Measurements from ENCODE around the gene TMEM35A.
A peak's percentile ranks its signal among the peaks of the same experiment; 100 is the strongest.
"Not testable (repeated sequence)": the region's sequence is repeated elsewhere in the genome, so short reads cannot be mapped to it uniquely, and the experiment has no call there.

The TMEM35A gene

DNA sequence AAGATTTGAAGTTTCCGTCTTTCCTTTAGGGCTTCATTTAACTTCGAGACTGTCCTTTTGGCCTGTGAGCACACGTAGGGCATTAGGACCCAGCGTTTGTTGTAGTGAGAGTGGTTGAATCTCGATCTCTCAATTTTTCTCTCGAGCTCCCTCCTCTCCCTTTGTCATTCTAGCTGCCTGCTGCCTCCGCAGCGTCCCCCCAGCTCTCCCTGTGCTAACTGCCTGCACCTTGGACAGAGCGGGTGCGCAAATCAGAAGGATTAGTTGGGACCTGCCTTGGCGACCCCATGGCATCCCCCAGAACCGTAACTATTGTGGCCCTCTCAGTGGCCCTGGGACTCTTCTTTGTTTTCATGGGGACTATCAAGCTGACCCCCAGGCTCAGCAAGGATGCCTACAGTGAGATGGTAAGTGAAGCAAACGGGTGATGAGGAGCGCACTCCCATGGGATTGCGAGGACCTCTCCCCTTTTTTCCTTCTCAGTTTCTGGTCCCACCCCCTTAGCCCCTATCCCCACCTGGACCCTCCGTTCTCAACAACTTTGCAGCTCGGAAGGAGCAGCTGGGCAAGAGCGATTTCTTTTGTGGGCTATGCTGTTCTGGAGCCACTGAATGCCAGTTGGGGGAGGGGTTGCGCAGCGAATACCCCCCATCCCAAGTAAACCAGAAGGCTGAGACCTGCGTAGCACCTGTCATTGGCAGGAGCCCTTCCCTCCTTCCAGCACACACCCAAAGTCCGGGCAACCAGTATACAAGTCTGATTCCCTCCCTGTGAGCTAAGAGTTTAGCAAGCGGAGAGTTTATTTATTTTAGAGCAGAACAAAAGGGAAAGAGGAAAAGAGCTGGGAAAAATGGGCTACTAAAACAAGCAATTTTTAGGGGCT lies at the start of gene TMEM35A:
Gene TMEM35A, plus strand, starts transcription at position 164 of the 883 bp plus-strand sequence. Its CDS starts 124 bp downstream, at position 288.
- no peak for FAIRE-seq

DNA sequence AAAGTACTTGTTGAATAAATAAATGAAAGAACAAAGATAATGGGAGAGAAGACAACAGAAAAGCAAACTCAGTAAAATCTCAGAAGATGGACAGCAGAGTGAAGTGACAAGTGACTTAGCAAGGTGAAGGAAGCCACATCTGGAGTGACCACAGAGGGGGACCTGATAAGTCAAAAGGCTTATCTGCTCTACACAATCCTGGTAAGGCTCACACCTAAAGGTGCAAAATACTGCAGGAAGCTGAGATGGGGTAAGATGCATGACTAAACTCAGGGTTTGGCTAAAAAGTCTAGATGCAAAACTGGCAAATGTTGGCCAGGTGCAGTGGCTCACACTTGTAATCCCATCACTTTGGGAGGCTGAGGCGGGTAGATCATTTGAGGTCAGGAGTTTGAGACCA lies 49.0 kb upstream of the TMEM35A start:
- no peak for FAIRE-seq

DNA sequence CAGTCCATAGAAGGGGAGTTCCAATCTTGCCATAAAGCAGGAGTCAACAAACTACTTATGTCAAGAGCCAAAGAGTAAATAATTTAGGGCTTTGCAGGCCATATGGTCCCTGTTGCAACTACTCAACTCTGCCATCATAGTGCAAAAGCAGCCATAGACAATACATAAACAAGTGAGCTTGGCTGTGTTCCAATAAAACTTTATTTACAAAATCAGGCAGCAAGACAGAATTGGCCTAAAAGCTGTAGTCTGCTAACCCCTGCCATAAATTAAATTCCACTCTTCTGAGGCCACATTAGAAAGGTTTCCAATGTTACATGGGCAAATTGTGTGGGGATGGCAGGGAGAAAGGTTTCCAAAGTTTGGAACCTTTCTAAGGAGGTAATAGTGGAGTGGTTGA lies 41.4 kb upstream of the TMEM35A start:
- no peak for FAIRE-seq

- FAIRE-seq: no peak
Measured at GRCh38 chrX:101040197-101040596, 38.5 kb upstream of the TMEM35A start.

GRCh38 chrX:101051153-101051548 lies 27.5 kb upstream of the TMEM35A start:
- FAIRE-seq: no peak

- FAIRE-seq: no peak
Measured at GRCh38 chrX:101051549-101052302, 27.0 kb upstream of the TMEM35A start, which contains the start of gene TRMT2B. TSS of gene TRMT2B (minus strand) at chrX:101052111. CDS start at chrX:101042289, 9,822 bp downstream.

- FAIRE-seq: not testable (repeated sequence)
Measured at GRCh38 chrX:101056551-101056950, 22.1 kb upstream of the TMEM35A start.

DNA sequence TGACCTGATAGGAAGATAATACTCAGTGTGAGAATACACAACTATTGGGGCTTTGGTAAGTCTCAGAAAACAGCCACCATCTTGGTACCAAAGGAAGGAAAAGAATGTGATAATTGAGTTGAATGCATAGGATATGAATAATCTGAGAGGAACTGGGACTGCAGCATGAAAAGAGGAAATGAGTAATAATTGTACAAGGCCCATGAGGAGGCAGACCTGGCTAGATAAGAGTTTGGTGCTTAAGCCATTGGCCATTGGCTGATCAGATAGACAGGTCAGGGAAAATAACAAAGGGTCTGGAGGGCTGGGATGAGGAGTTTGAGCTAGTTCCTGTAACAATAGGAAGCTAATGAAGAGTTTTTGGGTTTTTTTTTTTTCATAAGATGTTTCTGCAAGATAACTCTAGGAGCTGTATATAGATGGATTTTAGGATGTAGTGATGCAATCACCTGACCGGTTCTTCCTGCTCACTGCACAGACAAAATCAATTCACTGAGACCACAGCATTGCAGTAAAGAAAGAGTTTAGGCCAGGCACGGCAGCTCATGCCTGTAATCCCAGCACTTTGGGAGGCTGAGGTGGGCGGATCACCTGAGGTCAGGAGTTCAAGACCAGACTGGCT lies 21.5 kb upstream of the TMEM35A start:
- FAIRE-seq: no peak

DNA sequence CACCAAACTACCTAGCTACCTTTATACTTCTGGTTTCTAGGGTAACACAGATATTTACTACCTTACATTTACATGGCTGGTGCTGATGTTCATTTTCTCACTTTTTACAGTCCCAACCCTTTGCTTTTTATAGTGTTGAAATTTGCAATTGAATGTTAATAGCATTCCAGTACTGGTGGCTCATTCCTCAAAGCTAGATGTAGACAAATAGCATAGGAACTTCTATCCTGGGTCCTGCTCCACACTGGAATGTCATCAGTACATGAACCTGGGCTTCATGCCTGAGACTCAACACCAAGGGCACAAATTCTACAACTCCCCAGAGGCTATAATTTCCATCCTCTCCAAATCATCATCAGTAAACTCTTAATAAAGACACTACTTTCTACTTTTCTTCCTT lies 16.5 kb upstream of the TMEM35A start:
- FAIRE-seq: no peak

- no peak for FAIRE-seq
Measured at GRCh38 chrX:101071582-101071981, 7.1 kb upstream of the TMEM35A start.

GRCh38 chrX:101079736-101080270 lies 1.1 kb downstream of the TMEM35A start:
- FAIRE-seq: no peak

- FAIRE-seq: no peak
Measured at GRCh38 chrX:101080326-101081124, 1.8 kb downstream of the TMEM35A start.

DNA sequence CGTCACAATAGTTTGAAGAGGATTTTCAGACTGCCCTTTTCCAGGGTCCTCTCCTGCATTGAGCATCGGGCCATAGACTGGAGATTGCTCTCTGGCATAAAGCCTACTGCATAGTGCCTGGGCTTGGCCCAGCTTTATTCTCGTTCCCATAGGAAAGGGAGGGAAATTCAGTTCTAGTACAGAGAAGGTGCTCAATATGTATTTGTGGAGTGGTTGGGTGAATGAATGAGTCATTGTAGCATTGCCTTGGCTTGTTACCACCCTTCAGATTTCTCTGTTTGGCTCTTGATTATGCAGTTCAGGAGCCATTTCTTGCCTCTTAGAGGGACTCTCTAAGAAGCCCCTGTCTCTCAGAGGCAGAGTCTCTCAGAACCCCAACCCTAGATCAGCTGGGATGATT lies 2.6 kb downstream of the TMEM35A start:
- FAIRE-seq: no peak

DNA sequence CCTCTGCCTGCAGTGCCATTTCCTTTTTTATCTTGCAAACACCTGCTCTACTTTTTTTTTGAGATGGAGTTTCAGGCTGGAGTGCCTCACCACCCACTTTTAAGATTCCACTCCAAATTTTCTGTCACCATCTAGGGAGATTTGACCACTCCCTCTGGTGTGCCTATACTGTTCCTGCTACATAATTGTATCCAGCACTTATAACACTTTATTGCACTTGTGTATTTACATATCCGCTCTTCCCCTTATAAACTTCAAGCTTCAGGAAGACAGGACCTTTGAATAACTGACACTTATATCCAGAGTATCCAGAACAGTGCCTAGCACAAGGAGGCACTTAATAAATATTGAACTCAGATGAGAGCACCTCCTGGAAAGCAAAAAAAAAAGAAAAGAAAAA lies 13.1 kb downstream of the TMEM35A start:
- FAIRE-seq: no peak

DNA sequence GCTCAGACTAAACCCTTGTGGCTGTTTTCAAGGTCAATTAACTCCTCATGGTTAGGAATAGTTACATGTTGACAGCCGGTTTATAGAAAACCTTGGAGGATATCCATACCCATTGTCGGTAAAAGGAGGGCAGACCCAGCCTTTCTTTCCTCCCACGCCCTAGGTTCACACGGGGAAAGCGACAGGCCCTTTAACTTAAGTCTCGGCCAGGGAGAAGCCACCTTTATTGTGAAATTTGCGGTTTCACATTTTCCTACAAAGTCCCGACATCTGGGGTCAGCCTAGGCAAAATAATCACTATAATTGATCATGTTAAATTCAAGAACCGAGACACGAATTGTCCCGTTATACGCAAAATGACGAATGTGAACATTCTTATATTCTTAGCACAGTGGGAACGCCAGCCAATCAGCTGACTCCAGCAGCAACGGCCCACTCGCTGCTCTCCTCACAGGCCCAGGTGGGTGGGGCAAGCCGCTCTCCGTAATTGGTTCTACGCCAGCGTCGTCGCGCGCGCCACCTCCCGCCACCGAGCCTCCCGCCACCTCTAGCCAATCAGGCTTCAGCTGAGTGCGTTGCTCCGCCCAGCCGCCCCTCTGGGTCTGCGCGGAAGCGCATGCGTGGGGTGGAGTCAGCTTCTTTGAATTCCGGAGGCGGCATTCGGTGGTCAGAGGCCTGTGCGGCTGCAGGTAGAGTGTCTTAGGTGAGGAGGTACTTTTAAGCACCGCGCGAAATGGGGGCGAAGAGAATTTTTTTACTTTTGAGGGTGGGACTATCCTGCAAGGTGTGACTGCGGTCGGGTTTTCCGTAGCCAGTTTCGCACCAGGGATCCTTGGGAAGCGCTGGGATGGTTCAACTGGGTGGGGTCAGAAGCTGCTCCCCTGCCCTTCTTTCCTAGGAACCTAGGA lies 19.1 kb downstream of the TMEM35A start, which contains the start of gene CENPI:
Gene CENPI, plus strand, starts transcription at position 659 of the 908 bp plus-strand sequence. CDS start 2,867 bp downstream, outside the sequence.
- FAIRE-seq: peak; percentile 72

- no peak for FAIRE-seq
Measured at GRCh38 chrX:101108284-101108683, 29.6 kb downstream of the TMEM35A start.

DNA sequence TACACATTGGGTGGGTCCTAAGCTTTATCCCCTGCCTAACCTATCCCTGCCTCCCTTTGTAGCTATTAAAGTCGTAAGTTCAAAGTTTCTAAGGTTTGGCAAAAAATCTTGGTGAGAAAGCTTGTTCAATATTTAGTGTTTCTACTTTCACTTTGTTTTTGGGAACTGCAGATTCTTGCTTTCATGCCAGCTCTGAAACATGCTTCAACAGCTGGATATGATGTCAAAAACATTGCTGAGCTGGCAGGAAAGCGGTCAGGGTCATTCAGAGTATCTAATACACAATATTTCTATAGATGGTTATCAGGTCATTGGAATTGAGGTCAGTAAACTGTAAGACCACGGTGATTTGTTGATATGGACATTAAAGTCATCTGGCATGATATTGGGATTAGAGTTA lies 39.0 kb downstream of the TMEM35A start:
- FAIRE-seq: no peak

DNA sequence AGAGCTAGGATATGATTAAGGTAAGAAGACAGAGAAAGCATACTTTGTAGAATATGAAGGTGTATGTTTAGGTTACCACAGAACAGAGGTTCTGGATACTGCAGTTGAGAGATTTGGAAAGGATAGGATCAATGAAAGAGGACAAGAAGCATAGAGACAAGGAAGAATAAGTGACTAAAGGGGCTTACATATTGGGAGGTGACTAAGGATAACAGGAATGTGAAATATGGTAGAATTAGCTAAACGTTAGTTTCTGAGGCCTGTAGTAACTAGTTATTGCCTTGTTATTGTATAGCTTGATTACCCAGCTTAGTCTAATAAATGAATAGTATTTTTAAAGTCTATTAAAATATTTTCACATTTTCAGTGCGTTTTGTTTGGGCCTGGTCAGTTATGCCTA lies 57.6 kb downstream of the TMEM35A start:
- no peak for FAIRE-seq

All from TTC549 (cell line).